AG10803 (cell line): ENCODE results near the gene GNG2.
A peak's percentile ranks its signal among the peaks of the same experiment; 100 is the strongest.

Experiments used
- DNase-seq: peaks from one replicate; pipeline ENCODE4 v3.0.0; 2010; ENCODE audit warnings: low read depth
- H3K4me3 ChIP-seq: 2 replicates; pipeline ENCODE4 v1.5.1; 2011; ENCODE audit warnings: mild to moderate bottlenecking, low read length, control low read depth
- TF ChIP-seq, protein P1 (sequence below): conservative IDR thresholded peaks from 2 replicates; pipeline ENCODE4 v1.5.1; 2011; ENCODE audit warnings: mild to moderate bottlenecking, low read length, control low read depth, inconsistent platforms

GNG2 gene

DNA sequence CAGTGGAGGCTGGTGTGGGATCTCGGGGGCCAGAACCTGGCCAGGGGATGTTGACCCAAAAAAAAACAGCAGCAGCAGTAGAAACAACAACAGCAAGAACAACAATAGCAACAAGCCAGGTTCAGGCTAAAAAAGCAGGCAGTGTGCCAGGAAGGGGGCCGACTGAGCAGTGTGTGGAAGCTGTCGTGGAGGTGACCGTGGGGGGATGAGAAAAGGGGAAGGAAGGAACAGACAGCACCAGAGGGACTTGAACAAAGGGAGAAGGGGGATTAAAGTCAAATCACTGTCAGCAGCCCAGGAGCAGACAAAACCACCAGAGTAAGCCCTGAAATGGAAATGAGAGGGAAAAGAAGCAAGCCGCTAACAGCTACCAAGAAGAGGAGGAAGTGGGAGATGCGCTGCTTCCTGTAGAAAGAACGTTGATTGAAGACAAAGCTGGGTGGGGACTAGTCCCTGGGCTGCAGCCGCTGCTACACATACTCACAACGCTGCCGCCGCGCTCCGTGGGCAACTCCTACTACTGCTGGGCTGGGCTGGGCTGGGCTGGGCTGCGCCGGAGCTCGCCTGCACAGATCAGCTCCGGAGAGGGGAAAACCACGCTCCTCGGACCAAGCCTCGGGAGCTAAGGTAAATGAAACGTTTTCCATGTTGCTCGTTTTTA lies at the start of gene GNG2:
Gene GNG2 (plus strand): TSS at position 449 of the 661 bp plus-strand sequence. CDS start 90,067 bp downstream, outside the sequence.
- TF ChIP-seq, protein P1, sequence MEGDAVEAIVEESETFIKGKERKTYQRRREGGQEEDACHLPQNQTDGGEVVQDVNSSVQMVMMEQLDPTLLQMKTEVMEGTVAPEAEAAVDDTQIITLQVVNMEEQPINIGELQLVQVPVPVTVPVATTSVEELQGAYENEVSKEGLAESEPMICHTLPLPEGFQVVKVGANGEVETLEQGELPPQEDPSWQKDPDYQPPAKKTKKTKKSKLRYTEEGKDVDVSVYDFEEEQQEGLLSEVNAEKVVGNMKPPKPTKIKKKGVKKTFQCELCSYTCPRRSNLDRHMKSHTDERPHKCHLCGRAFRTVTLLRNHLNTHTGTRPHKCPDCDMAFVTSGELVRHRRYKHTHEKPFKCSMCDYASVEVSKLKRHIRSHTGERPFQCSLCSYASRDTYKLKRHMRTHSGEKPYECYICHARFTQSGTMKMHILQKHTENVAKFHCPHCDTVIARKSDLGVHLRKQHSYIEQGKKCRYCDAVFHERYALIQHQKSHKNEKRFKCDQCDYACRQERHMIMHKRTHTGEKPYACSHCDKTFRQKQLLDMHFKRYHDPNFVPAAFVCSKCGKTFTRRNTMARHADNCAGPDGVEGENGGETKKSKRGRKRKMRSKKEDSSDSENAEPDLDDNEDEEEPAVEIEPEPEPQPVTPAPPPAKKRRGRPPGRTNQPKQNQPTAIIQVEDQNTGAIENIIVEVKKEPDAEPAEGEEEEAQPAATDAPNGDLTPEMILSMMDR: no peak
- peak within 1 kb of the TSS; percentile 70 for H3K4me3 ChIP-seq
- peak; percentile 80 for DNase-seq

DNA sequence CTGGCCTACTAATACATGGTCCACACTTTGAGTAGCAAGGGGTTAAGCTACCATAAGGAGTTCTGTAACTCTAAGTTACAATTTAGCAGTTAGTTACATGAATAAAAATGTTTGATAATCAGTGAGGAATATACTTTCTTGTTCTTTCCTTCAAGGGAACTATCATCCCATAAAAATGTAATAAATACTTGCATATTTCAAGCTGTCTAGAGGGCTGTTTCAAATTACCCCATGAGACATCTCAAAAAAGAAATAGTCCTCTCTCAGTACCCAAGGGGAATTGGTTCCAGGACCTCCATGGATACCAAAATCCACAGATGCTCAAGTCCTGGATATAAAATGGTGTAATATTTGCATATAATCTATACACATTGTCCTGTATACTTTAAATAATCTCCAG lies 48.7 kb upstream of the GNG2 start:
- DNase-seq: peak; percentile 44
- TF ChIP-seq, protein P1: no peak
- H3K4me3 ChIP-seq: no peak overlapping the region

GRCh38 chr14:51816031-51816430 lies 44.4 kb upstream of the GNG2 start:
- no peak for DNase-seq
- no peak overlapping the region for H3K4me3 ChIP-seq
- TF ChIP-seq, protein P1: no peak

DNA sequence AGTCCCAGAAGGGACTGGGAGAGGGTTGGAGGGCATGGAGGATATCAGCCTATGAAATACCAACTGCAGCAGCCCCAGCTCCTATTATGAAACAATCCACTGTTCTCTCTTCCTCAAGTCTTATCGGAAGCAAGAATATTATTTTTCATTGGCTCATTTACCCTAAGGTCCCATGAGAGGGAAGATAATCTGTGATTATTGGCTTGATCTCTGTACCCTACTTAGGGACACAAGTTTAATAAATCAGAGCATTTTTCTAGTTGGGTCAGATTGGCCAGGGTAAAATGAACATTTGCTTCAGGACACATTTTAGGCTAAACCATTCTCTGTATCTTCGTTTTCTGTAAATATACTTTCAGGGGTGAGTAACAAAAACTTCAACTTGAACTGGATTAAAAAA lies 43.1 kb upstream of the GNG2 start:
- H3K4me3 ChIP-seq: no peak overlapping the region
- TF ChIP-seq, protein P1: no peak
- no peak for DNase-seq

GRCh38 chr14:51818748-51819380 lies 41.5 kb upstream of the GNG2 start:
- TF ChIP-seq, protein P1: no peak
- DNase-seq: no peak
- no peak overlapping the region for H3K4me3 ChIP-seq

- H3K4me3 ChIP-seq: no peak overlapping the region
- DNase-seq: peak; percentile 78
- TF ChIP-seq, protein P1: no peak
Observed at GRCh38 chr14:51821822-51822221, 38.6 kb upstream of the GNG2 start.

DNA sequence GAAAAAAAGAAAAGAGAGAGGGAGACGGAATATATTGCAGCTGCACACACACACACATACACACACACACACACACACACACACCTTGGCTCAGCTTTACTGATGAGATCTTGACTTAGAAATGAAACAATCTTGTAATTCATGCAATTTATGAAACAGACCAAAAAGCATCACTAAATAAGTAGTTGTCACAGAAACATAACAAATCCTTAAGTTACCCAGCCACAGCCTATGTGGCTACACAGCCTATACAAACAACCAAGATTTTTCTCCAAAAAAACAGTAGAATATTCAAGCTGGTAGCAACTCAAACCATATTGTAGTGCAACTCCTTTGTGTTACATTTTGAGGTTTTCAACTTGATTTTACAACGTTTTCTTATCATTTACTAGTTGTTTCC lies 37.9 kb upstream of the GNG2 start:
- H3K4me3 ChIP-seq: no peak overlapping the region
- peak; percentile 29 for DNase-seq
- TF ChIP-seq, protein P1: no peak
